Hepatocyte (in vitro differentiated cells): ENCODE measurements around the gene FAM193B.

ENCODE experiments used
- CTCF ChIP-seq: fragments of 200-600 bp; sonication (generic); IDR thresholded peaks from 2 replicates; pipeline ENCODE4 v1.5.1; 2016; ENCODE audit warnings: antibody characterized with exemption, mild to moderate bottlenecking; ENCODE audit not compliant: poor library complexity
- EZH2 ChIP-seq: fragments of 200-600 bp; sonication (generic); IDR thresholded peaks from 2 replicates; pipeline ENCODE4 v1.6.1; 2016; ENCODE audit warnings: antibody characterized with exemption, mild to moderate bottlenecking, borderline replicate concordance
- EZH2phosphoT487 ChIP-seq: fragments of 200-600 bp; sonication (generic); IDR thresholded peaks from one replicate; pipeline ENCODE4 v1.6.1; 2018; ENCODE audit warnings: antibody characterized with exemption, mild to moderate bottlenecking, low read depth, moderate library complexity; ENCODE audit not compliant: unreplicated experiment, severe bottlenecking

GRCh38 chr5:177509381-177509951 lies 44.9 kb downstream of the FAM193B start, which contains the start of gene DOK3:
- no peak for TF ChIP-seq CTCF
- no peak for TF ChIP-seq EZH2phosphoT487
- TF ChIP-seq EZH2 = no peak
